Parathyroid adenoma (tissue), 2 donors: ENCODE data around the gene DDI2.

Experiments
- H2AFZ ChIP-seq: fragments of 300-600 bp; sonication (generic); one replicate; pipeline ENCODE4 v1.7.0; 2017; ENCODE audit warnings: antibody characterized with exemption, mild to moderate bottlenecking
- H3K27ac ChIP-seq: fragments of 300-600 bp; sonication (generic); one replicate; pipeline ENCODE4 v1.7.0; 2017
- H3K27me3 ChIP-seq: fragments of 300-600 bp; sonication (generic); one replicate; pipeline ENCODE4 v1.7.0; 2017; ENCODE audit warnings: low read length; ENCODE audit not compliant: control insufficient read depth, insufficient read depth
- H3K36me3 ChIP-seq: fragments of 300-600 bp; sonication (generic); one replicate; pipeline ENCODE4 v1.7.0; 2017; ENCODE audit warnings: low read length; ENCODE audit not compliant: control insufficient read depth, insufficient read depth
- H3K4me1 ChIP-seq: fragments of 300-600 bp; sonication (generic); one replicate; pipeline ENCODE4 v1.7.0; 2017; ENCODE audit warnings: control low read depth
- H3K4me2 ChIP-seq: fragments of 300-600 bp; sonication (generic); one replicate; pipeline ENCODE4 v1.7.0; 2017; ENCODE audit warnings: low read length
- H3K4me3 ChIP-seq: fragments of 300-600 bp; sonication (generic); one replicate; pipeline ENCODE4 v1.7.0; 2017; ENCODE audit warnings: low read depth, low read length
- H3K79me2 ChIP-seq: fragments of 300-600 bp; sonication (generic); one replicate; pipeline ENCODE4 v1.7.0; 2017; ENCODE audit warnings: control low read depth
- H3K9ac ChIP-seq: fragments of 300-600 bp; sonication (generic); one replicate; pipeline ENCODE4 v1.7.0; 2017; ENCODE audit warnings: mild to moderate bottlenecking
- H3K9me3 ChIP-seq: fragments of 300-600 bp; sonication (generic); one replicate; pipeline ENCODE4 v1.7.0; 2017; ENCODE audit warnings: low read length; ENCODE audit not compliant: control insufficient read depth
- CTCF ChIP-seq: fragments of 300-600 bp; sonication (generic); IDR thresholded peaks from one replicate; pipeline ENCODE4 v1.7.0; 2017; ENCODE audit warnings: antibody characterized with exemption, mild to moderate bottlenecking
- donor health status: primary hyperparathyroidism.

The DDI2 gene

DNA sequence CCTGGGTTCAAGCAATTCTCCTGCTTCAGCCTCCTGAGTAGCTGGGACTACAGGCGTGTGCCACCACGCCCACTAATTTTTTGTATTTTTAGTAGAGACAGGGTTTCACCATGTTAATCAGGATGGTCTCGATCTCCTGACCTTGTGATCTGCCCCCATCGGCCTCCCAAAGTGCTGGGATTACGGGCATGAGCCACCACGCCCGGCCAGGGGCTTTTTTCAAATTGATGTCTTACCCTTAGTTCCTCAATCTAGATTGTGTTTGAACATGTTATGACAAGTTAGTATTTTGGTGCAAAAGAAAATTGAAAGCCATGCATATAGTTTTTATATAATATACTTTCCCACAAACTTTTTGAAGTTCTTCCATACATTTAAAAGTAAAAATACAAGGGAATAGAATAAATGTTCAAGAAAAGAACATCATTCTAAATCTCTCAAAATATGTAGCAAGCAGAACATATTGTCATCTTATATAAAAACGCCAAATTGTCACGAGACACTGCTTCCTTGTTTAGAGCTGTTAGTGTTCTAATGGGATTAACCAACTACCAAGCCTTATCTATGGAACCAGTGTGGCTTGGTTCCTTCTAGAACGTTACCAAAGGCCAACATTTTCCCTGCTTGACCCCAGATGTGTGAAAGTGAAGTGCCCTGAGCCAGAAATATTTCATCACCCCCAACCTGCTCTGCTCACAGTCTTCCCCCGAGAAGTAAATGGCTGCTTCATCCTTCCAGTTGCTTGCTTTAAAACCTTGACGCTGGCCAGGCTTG lies 57.3 kb downstream of the DDI2 start:
- no peaks in the 10 kb centered on the region for H3K4me1 ChIP-seq
- no peak overlapping the region for H3K27ac ChIP-seq
- no peak for TF ChIP-seq CTCF
- no peak overlapping the region for H2AFZ ChIP-seq
- no peaks in the 10 kb centered on the region for H3K9me3 ChIP-seq
- H3K27me3 ChIP-seq: no peaks in the 10 kb centered on the region
- no peak overlapping the region for H3K9ac ChIP-seq
- H3K36me3 ChIP-seq: no peaks in the 10 kb centered on the region
- H3K4me2 ChIP-seq: no peak overlapping the region
- no peak overlapping the region for H3K4me3 ChIP-seq
- H3K79me2 ChIP-seq: no peaks in the 10 kb centered on the region

- no peak overlapping the region for H3K9ac ChIP-seq
- no peak overlapping the region for H3K4me2 ChIP-seq
- H3K27me3 ChIP-seq: no peaks in the 10 kb centered on the region
- no peaks in the 10 kb centered on the region for H3K36me3 ChIP-seq
- H3K9me3 ChIP-seq: no peaks in the 10 kb centered on the region
- no peaks in the 10 kb centered on the region for H3K79me2 ChIP-seq
- no peak overlapping the region for H3K27ac ChIP-seq
- TF ChIP-seq CTCF: no peak
- H3K4me3 ChIP-seq: no peak overlapping the region
- H2AFZ ChIP-seq: no peak overlapping the region
- H3K4me1 ChIP-seq: no peaks in the 10 kb centered on the region
Observed at GRCh38 chr1:15676010-15676409, 58.8 kb downstream of the DDI2 start.

- no peaks in the 10 kb centered on the region for H3K9me3 ChIP-seq
- no peak overlapping the region for H3K9ac ChIP-seq
- H3K4me3 ChIP-seq: no peak overlapping the region
- H2AFZ ChIP-seq: no peak overlapping the region
- no peak overlapping the region for H3K27ac ChIP-seq
- no peak for TF ChIP-seq CTCF
- no peaks in the 10 kb centered on the region for H3K27me3 ChIP-seq
- no peak overlapping the region for H3K4me2 ChIP-seq
- H3K79me2 ChIP-seq: no peaks in the 10 kb centered on the region
- no peaks in the 10 kb centered on the region for H3K4me1 ChIP-seq
- H3K36me3 ChIP-seq: no peaks in the 10 kb centered on the region
Observed at GRCh38 chr1:15676688-15677661, 59.7 kb downstream of the DDI2 start.

GRCh38 chr1:15678578-15678977 lies 61.3 kb downstream of the DDI2 start:
- no peak overlapping the region for H3K4me3 ChIP-seq
- no peak overlapping the region for H3K9ac ChIP-seq

More at GRCh38 chr1:15678578-15678977, 61.3 kb downstream of the DDI2 start:
- no peaks in the 10 kb centered on the region for H3K9me3 ChIP-seq
- H3K36me3 ChIP-seq: no peaks in the 10 kb centered on the region
- H3K4me1 ChIP-seq: peaks cover 1% of the 10 kb centered on the region
- no peak overlapping the region for H3K4me2 ChIP-seq
- H3K79me2 ChIP-seq: no peaks in the 10 kb centered on the region
- no peak overlapping the region for H3K27ac ChIP-seq
- no peak overlapping the region for H2AFZ ChIP-seq
- no peaks in the 10 kb centered on the region for H3K27me3 ChIP-seq
- TF ChIP-seq CTCF: no peak
